ENCODE results near the gene MGA.

MGA gene

GRCh38 chr15:41783296-41783695 lies 123.1 kb downstream of the MGA start:
- DNase-seq (ENCODE audit: low read depth): no peak

- DNase-seq (ENCODE audit: low read depth): no peak
Measured at GRCh38 chr15:41788262-41788661, 128.1 kb downstream of the MGA start.

GRCh38 chr15:41789236-41789635 lies 129.0 kb downstream of the MGA start:
- DNase-seq (ENCODE audit: low read depth): no peak

- no peak for DNase-seq (ENCODE audit: low read depth)
Measured at GRCh38 chr15:41789662-41790061, 129.5 kb downstream of the MGA start.

GRCh38 chr15:41790169-41790568 lies 130.0 kb downstream of the MGA start:
- DNase-seq (ENCODE audit: low read depth): no peak

- DNase-seq (ENCODE audit: low read depth): no peak
Measured at GRCh38 chr15:41790756-41791546, 130.7 kb downstream of the MGA start.

GRCh38 chr15:41791547-41791937 lies 131.3 kb downstream of the MGA start:
- DNase-seq (ENCODE audit: low read depth): no peak

GRCh38 chr15:41792000-41792637 lies 131.9 kb downstream of the MGA start:
- no peak for DNase-seq (ENCODE audit: low read depth)

GRCh38 chr15:41794081-41794480 lies 133.9 kb downstream of the MGA start:
- DNase-seq (ENCODE audit: low read depth): no peak

GRCh38 chr15:41795996-41796856 lies 136.0 kb downstream of the MGA start:
- no peak for DNase-seq (ENCODE audit: low read depth)

GRCh38 chr15:41797201-41797944 lies 137.2 kb downstream of the MGA start:
- no peak for DNase-seq (ENCODE audit: low read depth)

- DNase-seq (ENCODE audit: low read depth): no peak
Measured at GRCh38 chr15:41798607-41799487, 138.6 kb downstream of the MGA start.

- DNase-seq (ENCODE audit: low read depth): no peak
Measured at GRCh38 chr15:41799488-41799805, 139.2 kb downstream of the MGA start.

GRCh38 chr15:41801185-41801584 lies 141.0 kb downstream of the MGA start:
- no peak for DNase-seq (ENCODE audit: low read depth)

- DNase-seq (ENCODE audit: low read depth): no peak
Measured at GRCh38 chr15:41801850-41802455, 141.7 kb downstream of the MGA start.

GRCh38 chr15:41804361-41804760 lies 144.2 kb downstream of the MGA start:
- no peak for DNase-seq (ENCODE audit: low read depth)

GRCh38 chr15:41804916-41805666 lies 144.9 kb downstream of the MGA start:
- DNase-seq (ENCODE audit: low read depth): no peak

- no peak for DNase-seq (ENCODE audit: low read depth)
Measured at GRCh38 chr15:41805711-41806110, 145.5 kb downstream of the MGA start.

GRCh38 chr15:41806291-41807181 lies 146.3 kb downstream of the MGA start:
- DNase-seq (ENCODE audit: low read depth): no peak
